22Rv1 (cell line): ENCODE data around the gene GULP1.

Experiments
- ZFX ChIP-seq: fragments of 450-650 bp; IDR thresholded peaks from 2 replicates; pipeline ENCODE4 v1.6.1; 2017; ENCODE audit warnings: antibody characterized with exemption, borderline replicate concordance
- TF ChIP-seq, protein P1 (sequence below): fragments of 450-650 bp; IDR thresholded peaks from 2 replicates; pipeline ENCODE4 v1.5.1; 2017; ENCODE audit warnings: mild to moderate bottlenecking

DNA sequence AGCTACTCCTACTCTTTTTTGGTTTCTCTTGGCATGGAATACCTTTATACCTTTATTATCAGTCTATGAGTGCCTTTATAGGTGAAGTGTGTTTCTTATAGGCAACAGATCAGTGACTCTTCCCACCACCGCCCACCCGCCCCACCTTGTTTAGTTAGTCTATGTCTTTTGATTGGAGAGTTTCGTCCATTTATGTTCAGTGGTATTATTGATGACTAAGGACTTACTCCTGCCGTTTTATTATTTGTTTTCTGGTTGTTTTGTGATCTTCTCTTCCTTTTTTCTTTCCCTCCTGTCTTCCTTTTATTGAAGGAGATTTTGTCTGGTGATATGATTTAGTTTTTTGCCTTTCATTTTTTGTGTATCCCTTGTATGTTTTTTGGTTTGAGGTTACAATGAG is 179.5 kb downstream of the GULP1 start:
- TF ChIP-seq, protein P1, sequence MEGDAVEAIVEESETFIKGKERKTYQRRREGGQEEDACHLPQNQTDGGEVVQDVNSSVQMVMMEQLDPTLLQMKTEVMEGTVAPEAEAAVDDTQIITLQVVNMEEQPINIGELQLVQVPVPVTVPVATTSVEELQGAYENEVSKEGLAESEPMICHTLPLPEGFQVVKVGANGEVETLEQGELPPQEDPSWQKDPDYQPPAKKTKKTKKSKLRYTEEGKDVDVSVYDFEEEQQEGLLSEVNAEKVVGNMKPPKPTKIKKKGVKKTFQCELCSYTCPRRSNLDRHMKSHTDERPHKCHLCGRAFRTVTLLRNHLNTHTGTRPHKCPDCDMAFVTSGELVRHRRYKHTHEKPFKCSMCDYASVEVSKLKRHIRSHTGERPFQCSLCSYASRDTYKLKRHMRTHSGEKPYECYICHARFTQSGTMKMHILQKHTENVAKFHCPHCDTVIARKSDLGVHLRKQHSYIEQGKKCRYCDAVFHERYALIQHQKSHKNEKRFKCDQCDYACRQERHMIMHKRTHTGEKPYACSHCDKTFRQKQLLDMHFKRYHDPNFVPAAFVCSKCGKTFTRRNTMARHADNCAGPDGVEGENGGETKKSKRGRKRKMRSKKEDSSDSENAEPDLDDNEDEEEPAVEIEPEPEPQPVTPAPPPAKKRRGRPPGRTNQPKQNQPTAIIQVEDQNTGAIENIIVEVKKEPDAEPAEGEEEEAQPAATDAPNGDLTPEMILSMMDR = no peak
- TF ChIP-seq ZFX = no peak
